Activated naive CD8-positive, alpha-beta T cell treated with anti-CD3 and anti-CD28 coated beads, Interleukin-2, amount 50 U/mL, for 24 hours (primary cell): ENCODE data around the gene ERC1.
"Not testable (repeated sequence)": the region's sequence is repeated elsewhere in the genome, so short reads cannot be mapped to it uniquely, and the experiment has no call there.

ENCODE experiments used
- ATAC-seq: fragments of 150-1000 bp; cut with Tn5 transposase; one replicate; pipeline ENCODE4 v1.10.0; 2021
- DNase-seq: peaks from one replicate; pipeline ENCODE4 v3.0.0; 2021
- H3K27ac Mint-ChIP-seq: one replicate; pipeline ENCODE4 v1.8.0; 2021; ENCODE audit warnings: mild to moderate bottlenecking, mixed read lengths
- H3K27me3 Mint-ChIP-seq: one replicate; pipeline ENCODE4 v1.8.0; 2021; ENCODE audit warnings: mixed read lengths
- H3K36me3 Mint-ChIP-seq: one replicate; pipeline ENCODE4 v1.8.0; 2021; ENCODE audit warnings: low read depth, mixed read lengths
- H3K4me1 Mint-ChIP-seq: one replicate; pipeline ENCODE4 v1.8.0; 2021; ENCODE audit warnings: mixed read lengths
- H3K4me3 Mint-ChIP-seq: one replicate; pipeline ENCODE4 v1.8.0; 2021; ENCODE audit warnings: mild to moderate bottlenecking, moderate library complexity, mixed read lengths
- H3K9me3 Mint-ChIP-seq: one replicate; pipeline ENCODE4 v1.8.0; 2021; ENCODE audit warnings: mixed read lengths

The ERC1 gene

DNA sequence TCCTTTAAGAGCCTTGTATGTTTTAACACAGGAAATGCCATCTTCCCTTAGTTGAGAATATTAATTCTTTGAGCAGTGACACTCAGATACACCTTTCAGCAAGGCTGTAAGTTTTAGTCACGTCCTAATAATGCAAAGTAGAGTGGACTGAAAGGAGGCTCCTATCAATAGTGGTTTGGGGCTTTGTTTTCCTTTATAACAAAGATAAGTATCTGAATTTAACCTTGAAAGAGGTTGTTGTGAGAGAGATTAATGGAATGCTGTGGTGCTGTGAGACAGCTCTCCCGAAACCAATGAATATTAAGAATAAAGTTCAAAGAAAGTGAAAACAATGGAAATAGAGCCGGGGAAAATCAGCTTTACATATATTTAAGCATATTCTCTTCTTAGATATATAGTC, 259.6 kb downstream of the ERC1 start:
- Mint-ChIP-seq H3K36me3 (peaks cover 2% of the 10 kb centered on the region), H3K27me3 (no peaks in the 10 kb centered on the region), H3K4me1 (no peaks in the 10 kb centered on the region), H3K27ac (no peak overlapping the region), H3K4me3 (no peak overlapping the region), H3K9me3 (no peaks in the 10 kb centered on the region)
- ATAC-seq (no peak), DNase-seq (no peak)

DNA sequence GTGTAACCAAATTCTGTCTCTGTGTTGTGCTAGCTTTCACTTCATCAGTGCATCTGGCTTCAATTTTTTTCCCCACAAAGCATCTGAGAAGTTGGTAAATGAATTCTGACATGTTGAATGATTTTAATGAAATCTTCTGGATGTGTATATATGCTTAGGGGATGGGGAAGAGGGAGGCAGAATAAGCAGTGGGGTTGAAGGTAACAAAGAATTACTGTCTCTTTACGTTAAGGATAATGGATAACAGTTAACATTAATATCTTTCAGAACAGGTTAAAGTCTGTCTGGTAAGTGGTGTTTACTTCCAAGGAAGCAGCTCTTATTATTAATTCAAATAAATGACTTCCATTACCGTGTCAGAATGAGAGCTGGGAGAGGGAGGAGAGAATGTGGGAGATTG, 261.7 kb downstream of the ERC1 start:
- Mint-ChIP-seq H3K9me3 (no peaks in the 10 kb centered on the region), H3K4me1 (no peaks in the 10 kb centered on the region), H3K27ac (no peak overlapping the region), H3K36me3 (peaks cover 6% of the 10 kb centered on the region), H3K27me3 (no peaks in the 10 kb centered on the region), H3K4me3 (no peak overlapping the region)
- ATAC-seq: no peak
- DNase-seq: no peak

DNA sequence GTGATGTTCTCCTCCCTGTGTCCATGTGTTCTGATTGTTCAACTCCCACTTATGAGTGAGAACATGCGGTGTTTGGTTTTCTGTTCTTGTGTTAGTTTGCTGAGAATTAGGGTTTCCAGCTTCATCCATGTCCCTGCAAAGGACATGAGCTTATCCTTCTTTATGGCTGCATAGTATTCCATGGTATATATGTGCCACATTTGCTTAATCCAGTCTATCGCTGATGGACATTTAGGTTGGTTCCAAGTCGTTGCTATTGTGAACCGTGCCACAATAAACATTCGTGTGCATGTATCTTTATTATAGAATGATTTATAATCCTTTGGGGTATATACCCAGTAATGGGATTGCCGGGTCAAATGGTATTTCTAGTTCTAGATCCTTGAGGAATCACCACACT, 264.1 kb downstream of the ERC1 start:
- H3K27ac Mint-ChIP-seq, ATAC-seq, DNase-seq, H3K4me3 Mint-ChIP-seq, H3K9me3 Mint-ChIP-seq, H3K27me3 Mint-ChIP-seq, H3K4me1 Mint-ChIP-seq, H3K36me3 Mint-ChIP-seq: not testable (repeated sequence)

DNA sequence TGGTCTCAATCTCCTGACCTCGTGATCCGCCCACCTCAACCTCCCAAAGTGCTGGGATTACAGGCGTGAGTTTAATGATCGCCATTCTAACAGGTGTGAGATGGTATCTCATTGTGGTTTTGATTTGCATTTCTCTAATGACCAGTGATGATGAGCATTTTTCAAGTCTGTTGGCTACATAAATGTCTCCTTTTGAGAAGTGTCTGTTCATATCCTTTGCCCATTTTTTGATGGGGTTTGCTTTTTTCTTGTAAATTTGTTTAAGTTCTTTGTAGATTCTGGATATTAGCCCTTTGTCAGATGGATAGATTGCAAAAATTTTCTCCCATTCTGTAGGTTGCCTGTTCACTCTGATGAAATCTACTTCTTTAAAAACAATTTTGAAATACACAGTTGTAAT, 264.8 kb downstream of the ERC1 start:
- not testable (repeated sequence) for H3K36me3 Mint-ChIP-seq, ATAC-seq, H3K4me1 Mint-ChIP-seq, H3K9me3 Mint-ChIP-seq, H3K27me3 Mint-ChIP-seq, H3K27ac Mint-ChIP-seq, DNase-seq, H3K4me3 Mint-ChIP-seq

DNA sequence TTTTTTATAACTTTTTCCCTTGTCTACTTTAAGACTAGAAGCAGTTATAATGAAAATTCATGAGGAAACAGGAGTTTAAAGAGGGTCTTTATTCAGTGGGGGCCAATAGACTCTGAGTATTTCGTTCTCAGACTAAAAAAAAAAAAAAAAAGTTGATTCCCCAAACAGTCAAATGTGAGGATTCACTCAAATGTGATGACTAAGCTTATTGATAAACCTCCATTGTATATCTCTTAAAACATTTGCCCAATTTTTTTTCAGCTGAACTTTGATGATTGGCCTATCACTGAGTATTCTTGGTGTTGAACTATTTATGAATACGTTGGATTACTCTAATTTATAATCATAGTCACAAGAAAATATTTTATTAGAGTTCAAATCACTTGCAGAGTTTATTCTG, 265.3 kb downstream of the ERC1 start:
- ATAC-seq (no peak), DNase-seq (no peak)
- Mint-ChIP-seq H3K27ac (no peak overlapping the region), H3K9me3 (no peaks in the 10 kb centered on the region), H3K4me3 (no peak overlapping the region), H3K36me3 (peaks cover 6% of the 10 kb centered on the region), H3K27me3 (no peaks in the 10 kb centered on the region), H3K4me1 (no peaks in the 10 kb centered on the region)

DNA sequence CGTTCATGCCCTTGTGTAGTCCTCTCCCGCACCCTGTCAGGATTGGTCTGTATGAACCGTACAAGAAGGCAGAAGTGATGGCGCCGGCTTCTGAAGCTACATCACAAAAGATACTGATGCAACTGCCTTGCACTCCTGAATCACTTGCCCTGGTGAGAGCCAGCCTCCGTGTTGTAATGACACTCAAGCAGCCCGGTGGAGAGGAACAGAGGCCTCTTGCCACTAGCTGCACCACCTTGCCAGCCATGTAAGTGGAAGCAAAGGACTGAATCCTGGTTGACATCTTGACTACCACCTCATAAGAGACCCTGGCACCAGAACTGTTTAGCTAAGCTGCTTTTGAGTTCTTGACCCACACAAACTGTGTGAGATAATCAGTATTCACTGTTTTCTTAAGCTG, 266.0 kb downstream of the ERC1 start:
- no peak for DNase-seq
- peaks cover 6% of the 10 kb centered on the region for H3K36me3 Mint-ChIP-seq

DNA sequence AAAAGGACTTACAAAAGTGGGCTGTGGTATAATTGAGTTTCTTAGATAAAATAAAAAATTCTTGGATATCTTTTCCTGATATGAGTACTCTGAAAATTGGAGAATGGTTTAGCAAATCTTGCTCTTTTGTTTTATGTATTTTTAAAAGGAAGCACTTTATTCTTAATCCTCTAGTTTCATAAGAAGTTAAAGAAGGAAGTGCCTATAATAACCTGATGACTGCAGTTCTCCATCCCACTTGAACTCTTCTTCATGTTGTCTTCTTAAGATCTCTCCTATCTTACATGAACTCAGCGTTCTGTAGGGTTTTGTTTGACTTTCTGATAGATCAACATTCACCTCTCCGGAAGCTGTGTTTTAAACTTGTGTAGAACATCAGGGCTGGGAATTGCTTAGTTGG, 271.0 kb downstream of the ERC1 start:
- DNase-seq (no peak), ATAC-seq (no peak)
- H3K4me3 Mint-ChIP-seq: no peak overlapping the region
- no peaks in the 10 kb centered on the region for H3K4me1 Mint-ChIP-seq
- H3K9me3 Mint-ChIP-seq: no peaks in the 10 kb centered on the region
- no peaks in the 10 kb centered on the region for H3K27me3 Mint-ChIP-seq
- no peak overlapping the region for H3K27ac Mint-ChIP-seq
- peaks cover 11% of the 10 kb centered on the region for H3K36me3 Mint-ChIP-seq

More for the DNA sequence above, 266.0 kb downstream of the ERC1 start:
- no peak for ATAC-seq
- Mint-ChIP-seq H3K9me3 (no peaks in the 10 kb centered on the region), H3K27ac (no peak overlapping the region), H3K4me3 (no peak overlapping the region), H3K4me1 (no peaks in the 10 kb centered on the region), H3K27me3 (no peaks in the 10 kb centered on the region)

DNA sequence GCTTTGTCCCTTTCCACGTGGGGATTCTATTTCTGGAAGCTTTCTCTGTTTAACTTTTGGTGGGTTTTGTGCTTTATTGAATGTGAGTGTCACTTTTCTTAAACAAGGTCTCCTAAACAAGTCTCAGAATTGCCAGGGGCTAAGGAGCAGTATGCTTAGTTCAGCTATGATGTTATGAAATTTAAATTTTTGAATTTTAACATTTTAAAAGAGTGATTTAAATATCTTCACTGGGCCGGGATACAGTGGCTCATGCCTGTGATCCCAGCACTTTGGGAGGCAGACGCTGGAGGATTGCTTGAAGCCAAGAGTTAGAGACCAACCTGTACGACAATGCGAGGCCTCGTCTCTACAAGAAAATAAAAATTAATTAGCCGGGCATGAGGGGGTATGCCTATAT, 276.2 kb downstream of the ERC1 start:
- no peaks in the 10 kb centered on the region for H3K27me3 Mint-ChIP-seq
- peaks cover 10% of the 10 kb centered on the region for H3K36me3 Mint-ChIP-seq
- no peak overlapping the region for H3K4me3 Mint-ChIP-seq
- peaks cover 8% of the 10 kb centered on the region for H3K4me1 Mint-ChIP-seq
- H3K27ac Mint-ChIP-seq: no peak overlapping the region
- H3K9me3 Mint-ChIP-seq: no peaks in the 10 kb centered on the region
- no peak for ATAC-seq
- DNase-seq: no peak

DNA sequence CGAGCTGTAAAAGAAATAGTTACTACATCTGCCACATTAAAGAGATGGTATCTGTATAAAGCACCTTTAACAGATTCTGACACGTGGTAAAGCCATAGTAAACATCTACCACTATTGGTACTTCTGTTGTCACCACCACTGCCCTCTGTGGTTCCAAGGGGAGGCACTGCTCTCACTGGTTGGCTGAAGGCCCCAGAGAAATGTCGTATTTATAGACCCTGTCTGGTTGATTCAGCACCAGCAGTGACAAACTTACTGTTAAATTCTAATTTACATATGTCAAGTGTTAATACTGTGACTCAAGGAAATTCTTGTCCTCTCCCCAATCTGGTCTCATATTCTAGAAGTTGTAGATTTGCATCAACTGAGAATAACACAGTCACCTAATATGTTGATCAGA, 281.1 kb downstream of the ERC1 start:
- Mint-ChIP-seq H3K9me3 (no peaks in the 10 kb centered on the region), H3K36me3 (no peaks in the 10 kb centered on the region), H3K4me3 (no peak overlapping the region), H3K27ac (peak overlapping the region; percentile 24), H3K27me3 (no peaks in the 10 kb centered on the region), H3K4me1 (peaks cover 10% of the 10 kb centered on the region)
- peak; percentile 97 for ATAC-seq
- DNase-seq: peak; percentile 10

DNA sequence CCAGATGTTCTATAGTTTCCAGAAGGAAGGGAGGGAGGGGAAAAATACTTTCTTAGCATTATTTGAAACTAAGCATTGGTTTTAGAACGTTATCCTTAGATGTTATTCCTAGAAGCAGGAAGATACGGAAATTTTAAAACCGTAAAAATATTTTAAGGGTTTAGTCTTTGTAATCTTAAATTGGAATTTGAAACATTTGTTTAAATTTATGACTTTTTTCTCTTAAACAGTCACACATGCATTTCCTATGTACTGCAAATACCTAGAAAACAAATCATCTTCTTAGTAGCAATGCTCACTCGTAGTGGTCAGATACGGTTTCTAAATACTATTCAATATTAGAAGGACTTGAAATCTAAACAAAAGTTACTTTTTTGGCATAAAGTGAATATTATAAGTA, 282.0 kb downstream of the ERC1 start:
- peaks cover 19% of the 10 kb centered on the region for H3K4me1 Mint-ChIP-seq
- H3K27me3 Mint-ChIP-seq: no peaks in the 10 kb centered on the region
- H3K9me3 Mint-ChIP-seq: no peaks in the 10 kb centered on the region
- H3K27ac Mint-ChIP-seq: no peak overlapping the region
- ATAC-seq: no peak
- no peak for DNase-seq
- no peak overlapping the region for H3K4me3 Mint-ChIP-seq
- H3K36me3 Mint-ChIP-seq: no peaks in the 10 kb centered on the region

DNA sequence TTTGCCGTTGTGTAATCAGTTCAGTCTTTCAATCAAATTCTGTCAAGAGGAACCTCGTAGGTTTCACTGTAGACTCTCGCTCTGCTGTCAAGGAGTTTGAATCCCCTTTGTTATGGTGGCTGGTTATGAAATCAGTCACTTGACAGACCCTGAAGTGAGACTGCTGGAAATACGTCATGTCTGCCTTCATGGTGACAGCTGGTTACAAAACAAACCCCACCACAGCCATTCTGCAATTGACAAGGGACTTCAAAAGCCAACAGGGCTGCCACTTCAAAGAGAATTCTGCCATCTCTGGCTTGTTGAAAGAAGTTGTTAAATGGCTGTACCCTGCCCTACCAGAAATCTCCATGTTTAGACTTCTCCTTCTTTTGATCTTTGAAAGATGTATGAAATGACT, 286.9 kb downstream of the ERC1 start:
- H3K36me3 Mint-ChIP-seq: no peaks in the 10 kb centered on the region

DNA sequence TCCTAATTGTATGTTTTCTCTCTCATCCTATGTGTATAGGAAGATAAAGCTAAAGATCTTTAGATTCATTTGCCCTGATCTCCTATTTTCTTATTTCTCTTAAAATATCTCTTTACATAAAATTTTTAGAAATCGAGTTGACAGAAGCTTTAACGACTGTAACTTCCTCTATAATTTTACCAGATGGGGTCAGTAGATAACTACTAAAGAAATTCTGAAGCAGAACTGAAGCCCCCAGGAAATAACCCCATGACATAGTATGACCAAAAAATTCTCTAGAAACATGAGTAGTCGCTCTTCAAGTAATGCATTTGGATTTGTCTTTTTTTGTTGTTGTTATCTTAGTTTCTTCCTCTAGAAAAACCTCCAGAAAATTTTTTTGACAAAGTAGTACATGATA, 288.0 kb downstream of the ERC1 start:
- peaks cover 15% of the 10 kb centered on the region for H3K4me1 Mint-ChIP-seq
- H3K27ac Mint-ChIP-seq: no peak overlapping the region
- no peak for ATAC-seq
- H3K4me3 Mint-ChIP-seq: no peak overlapping the region
- no peaks in the 10 kb centered on the region for H3K9me3 Mint-ChIP-seq
- no peaks in the 10 kb centered on the region for H3K36me3 Mint-ChIP-seq
- no peaks in the 10 kb centered on the region for H3K27me3 Mint-ChIP-seq
- DNase-seq: no peak

More for the DNA sequence above, 286.9 kb downstream of the ERC1 start:
- peaks cover 15% of the 10 kb centered on the region for H3K4me1 Mint-ChIP-seq
- no peak overlapping the region for H3K4me3 Mint-ChIP-seq
- peak; percentile 2 for DNase-seq
- peak; percentile 49 for ATAC-seq
- no peak overlapping the region for H3K27ac Mint-ChIP-seq
- no peaks in the 10 kb centered on the region for H3K27me3 Mint-ChIP-seq
- no peaks in the 10 kb centered on the region for H3K9me3 Mint-ChIP-seq

DNA sequence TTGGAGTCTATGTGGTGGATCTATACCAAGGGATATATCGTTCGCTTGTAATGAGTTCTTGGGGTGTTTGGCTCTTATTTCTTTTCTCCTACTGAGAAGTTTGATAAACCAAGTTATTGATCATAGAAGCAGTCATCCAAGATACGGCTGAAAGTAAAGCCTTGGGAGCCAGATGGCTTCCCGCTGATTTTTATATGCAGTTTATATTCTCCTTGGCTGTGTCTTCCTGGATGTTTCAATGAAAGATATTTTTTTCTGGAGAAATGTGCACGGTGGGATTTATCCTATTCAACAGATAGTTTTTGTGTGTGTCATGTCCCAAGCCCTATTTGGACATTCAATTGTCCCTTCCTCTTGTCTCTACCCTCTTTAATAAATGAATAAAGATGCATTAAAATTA, 289.0 kb downstream of the ERC1 start:
- no peak for ATAC-seq
- H3K4me1 Mint-ChIP-seq: peaks cover 15% of the 10 kb centered on the region
- no peak for DNase-seq
- no peaks in the 10 kb centered on the region for H3K9me3 Mint-ChIP-seq
- peaks cover 3% of the 10 kb centered on the region for H3K36me3 Mint-ChIP-seq
- no peak overlapping the region for H3K27ac Mint-ChIP-seq
- H3K27me3 Mint-ChIP-seq: no peaks in the 10 kb centered on the region
- no peak overlapping the region for H3K4me3 Mint-ChIP-seq

DNA sequence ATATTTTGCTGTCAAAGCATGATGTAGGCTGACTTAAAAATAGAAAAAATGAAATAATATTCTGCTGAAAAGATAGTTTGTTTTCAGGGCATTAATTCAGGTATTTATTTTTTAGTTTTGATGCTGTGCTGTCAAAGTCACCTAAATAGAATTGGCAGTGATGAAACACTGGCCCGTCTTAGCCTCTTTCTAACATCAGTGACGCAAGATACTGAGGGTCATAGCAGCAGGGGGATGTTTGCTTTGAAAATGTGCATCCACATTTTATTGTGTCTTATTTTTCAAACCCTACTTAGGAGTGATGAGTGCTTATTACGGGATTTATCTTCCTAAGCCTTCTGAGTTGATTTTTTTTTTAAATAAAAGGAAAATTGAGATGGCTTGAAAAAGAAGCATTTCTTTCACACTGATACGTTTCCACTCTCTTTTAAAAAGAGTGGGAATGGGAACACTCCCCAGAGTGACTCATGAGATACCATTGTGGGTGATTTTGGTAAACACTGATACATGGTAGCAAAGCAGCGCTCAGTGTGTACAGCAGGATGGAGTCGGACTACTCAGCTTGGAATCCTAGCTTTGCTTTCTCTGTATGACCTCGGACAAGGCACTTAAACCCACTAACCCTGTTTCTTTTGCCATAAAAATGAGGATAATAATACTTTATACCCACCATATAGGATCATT, 290.8 kb downstream of the ERC1 start:
- no peak for DNase-seq
- H3K4me3 Mint-ChIP-seq: no peak overlapping the region

DNA sequence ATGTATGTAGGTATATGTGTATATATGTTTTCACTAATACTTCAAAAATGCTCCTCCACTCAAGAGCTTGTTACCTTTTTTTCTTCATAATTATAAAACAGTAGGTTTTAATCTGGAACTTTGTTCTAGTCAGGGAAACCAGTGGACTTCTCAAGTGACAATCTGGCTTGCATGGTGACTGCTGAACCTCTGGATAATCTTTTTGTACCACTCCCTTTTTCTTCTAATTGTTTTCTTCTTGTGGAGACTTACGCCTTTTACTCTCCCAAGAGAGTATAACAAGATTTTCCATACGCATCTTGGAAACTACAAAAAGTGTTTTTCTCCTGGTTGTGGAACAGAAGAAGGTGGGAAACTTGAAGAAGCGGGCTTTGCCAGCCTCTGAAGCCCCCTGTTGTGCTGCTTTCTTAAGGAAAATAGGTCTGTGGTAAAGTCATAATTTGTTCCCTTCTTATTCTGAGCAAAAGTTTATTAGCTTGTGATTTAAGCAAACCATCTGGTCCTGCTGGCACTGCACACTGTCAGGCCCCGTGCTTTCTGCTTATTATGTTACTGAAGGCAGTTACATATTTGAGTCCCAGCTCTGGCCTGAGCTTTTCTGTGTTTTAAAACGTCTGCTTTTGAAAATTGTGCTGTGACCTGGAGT, 291.8 kb downstream of the ERC1 start:
- ATAC-seq: no peak

More for the DNA sequence above, 290.8 kb downstream of the ERC1 start:
- no peaks in the 10 kb centered on the region for H3K9me3 Mint-ChIP-seq
- ATAC-seq: no peak
- peaks cover 3% of the 10 kb centered on the region for H3K36me3 Mint-ChIP-seq
- H3K27ac Mint-ChIP-seq: no peak overlapping the region
- H3K4me1 Mint-ChIP-seq: peaks cover 15% of the 10 kb centered on the region
- H3K27me3 Mint-ChIP-seq: no peaks in the 10 kb centered on the region

More for the DNA sequence above, 291.8 kb downstream of the ERC1 start:
- no peak overlapping the region for H3K4me3 Mint-ChIP-seq
- H3K36me3 Mint-ChIP-seq: peaks cover 3% of the 10 kb centered on the region
- H3K9me3 Mint-ChIP-seq: no peaks in the 10 kb centered on the region
- H3K4me1 Mint-ChIP-seq: peaks cover 9% of the 10 kb centered on the region
- no peak overlapping the region for H3K27ac Mint-ChIP-seq
- no peak for DNase-seq
- no peaks in the 10 kb centered on the region for H3K27me3 Mint-ChIP-seq
